Thymus (tissue), 11 donors: ENCODE measurements around the gene OSBPL6. TPM values are rescaled to one million over a fixed set of nuclear protein-coding genes. Genes with fewer than 3 reads are reported as not detected.

Experiments
- DNase-seq, 9 donors: peaks; one replicate each; pipeline ENCODE4 v3.0.0-alpha.2; 2013; ENCODE audit warnings: low spot score in 9 of 9, low read depth in 6 of 9, missing footprints in 1 of 9
- H3K27ac ChIP-seq, 2 donors: one replicate each; pipeline ENCODE4 v1.5.1; 2013; ENCODE audit warnings: control low read depth in 1 of 2, low read depth in 1 of 2, low read length in 1 of 2, mild to moderate bottlenecking in 1 of 2, moderate library complexity in 1 of 2
- H3K27me3 ChIP-seq, 2 donors: one replicate each; pipeline ENCODE4 v1.5.1; 2013; ENCODE audit warnings: low read length in 1 of 2; ENCODE audit not compliant: control insufficient read depth in 2 of 2, insufficient read depth in 1 of 2
- H3K36me3 ChIP-seq, 2 donors: one replicate each; pipeline ENCODE4 v1.5.1; 2013; ENCODE audit warnings: low read length in 1 of 2, mild to moderate bottlenecking in 1 of 2, moderate library complexity in 1 of 2; ENCODE audit not compliant: control insufficient read depth in 2 of 2, insufficient read depth in 2 of 2
- H3K4me1 ChIP-seq, 2 donors: one replicate each; pipeline ENCODE4 v1.5.1; 2013; ENCODE audit warnings: low read length in 2 of 2; ENCODE audit not compliant: control insufficient read depth in 2 of 2, insufficient read depth in 2 of 2
- H3K4me3 ChIP-seq, 2 donors: one replicate each; pipeline ENCODE4 v1.5.1; 2013; ENCODE audit warnings: low read length in 2 of 2, control low read depth in 1 of 2, mild to moderate bottlenecking in 1 of 2
- H3K9me3 ChIP-seq, 2 donors: one replicate each; pipeline ENCODE4 v1.5.1; 2013; ENCODE audit warnings: low read length in 1 of 2, mild to moderate bottlenecking in 1 of 2; ENCODE audit not compliant: control insufficient read depth in 2 of 2, insufficient read depth in 1 of 2
- WGBS: extraction: QIAGEN DNeasy Blood & Tissue Kit; methylation state at CpG from one replicate; pipeline ENCODE4 v1.1.7; 2013; 5-methylcytosine and 5-hydroxymethylcytosine counted together
- polyA plus RNA-seq: library from polyadenylated mRNA; stranded (reverse); fragments of 200-250 nt; gene quantifications from one replicate; pipeline ENCODE4 v1.2.3, GENCODE V29; 2013
- total RNA-seq: library from RNA; stranded (reverse); fragments of 120-200 nt; gene quantifications from one replicate; pipeline ENCODE4 v1.2.4, GENCODE V29; 2013
- donor health status: healthy.

Gene OSBPL6
- total and polyA plus RNA-seq, 2 donors: 0.28 to 5.7 TPM

DNA sequence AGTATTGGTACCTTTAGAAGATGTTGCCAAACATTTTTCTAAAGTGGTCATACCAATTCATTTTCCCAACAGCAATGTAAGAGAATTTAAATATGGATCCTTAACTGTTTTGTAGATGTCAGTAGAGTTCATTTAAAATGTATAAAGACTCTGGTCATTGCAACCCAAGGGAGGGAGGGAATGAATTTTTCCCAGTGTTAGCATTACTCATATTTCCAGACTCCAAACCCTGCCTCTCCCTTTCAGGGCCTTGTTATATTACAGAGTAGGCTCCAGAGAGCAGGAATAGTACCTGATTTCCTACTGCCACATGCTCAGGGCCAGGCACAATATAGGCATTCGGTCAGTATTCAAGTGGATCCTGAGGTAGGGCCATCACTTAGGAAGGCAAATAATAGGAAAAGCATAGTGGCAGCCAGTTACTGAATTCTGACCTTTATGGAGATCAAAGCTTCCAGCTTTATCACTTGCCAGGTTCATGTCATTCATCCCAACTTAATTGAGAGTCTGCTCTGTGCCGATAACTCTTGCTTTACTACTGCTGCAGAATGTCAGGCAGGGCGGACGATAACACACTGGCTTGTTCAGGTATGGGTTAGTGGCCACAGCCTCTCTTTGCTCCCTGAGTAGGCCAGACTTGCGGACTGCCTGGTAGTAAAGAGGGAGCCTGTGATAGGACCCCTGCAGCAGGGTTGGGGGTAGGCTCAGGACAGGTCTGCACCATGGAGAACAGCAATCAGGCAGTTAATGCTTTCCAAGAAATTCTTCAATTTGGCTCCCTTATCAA is 75.3 kb downstream of the OSBPL6 start:
- no peak overlapping the region for H3K4me3 ChIP-seq
- no peaks in the 10 kb centered on the region for H3K9me3 ChIP-seq
- 97% methylated on average over 5 of the region's 5 CpGs for WGBS
- H3K27me3 ChIP-seq: no peaks in the 10 kb centered on the region
- no peak overlapping the region for H3K27ac ChIP-seq
- no peaks in the 10 kb centered on the region for H3K36me3 ChIP-seq
- no peak for DNase-seq
- no peaks in the 10 kb centered on the region for H3K4me1 ChIP-seq

GRCh38 chr2:178270338-178270737 is 76.0 kb downstream of the OSBPL6 start:
- Histone ChIP-seq H3K36me3 (no peaks in the 10 kb centered on the region), H3K27ac (no peak overlapping the region), H3K9me3 (no peaks in the 10 kb centered on the region), H3K4me3 (no peak overlapping the region), H3K27me3 (no peaks in the 10 kb centered on the region), H3K4me1 (no peaks in the 10 kb centered on the region)
- no peak for DNase-seq
- 97% methylated on average over 5 of the region's 5 CpGs for WGBS

GRCh38 chr2:178271094-178271493 is 76.8 kb downstream of the OSBPL6 start:
- WGBS: 99% methylated on average over 2 of the region's 2 CpGs
- Histone ChIP-seq H3K4me1 (no peaks in the 10 kb centered on the region), H3K4me3 (no peak overlapping the region), H3K9me3 (no peaks in the 10 kb centered on the region), H3K36me3 (no peaks in the 10 kb centered on the region), H3K27ac (no peak overlapping the region), H3K27me3 (no peaks in the 10 kb centered on the region)
- no peak for DNase-seq

GRCh38 chr2:178271629-178272333 is 77.5 kb downstream of the OSBPL6 start:
- Histone ChIP-seq H3K9me3 (no peaks in the 10 kb centered on the region), H3K4me1 (no peaks in the 10 kb centered on the region), H3K4me3 (no peak overlapping the region), H3K27ac (no peak overlapping the region), H3K36me3 (no peaks in the 10 kb centered on the region), H3K27me3 (no peaks in the 10 kb centered on the region)
- WGBS: 93% methylated on average over 3 of the region's 3 CpGs
- DNase-seq: no peak

DNA sequence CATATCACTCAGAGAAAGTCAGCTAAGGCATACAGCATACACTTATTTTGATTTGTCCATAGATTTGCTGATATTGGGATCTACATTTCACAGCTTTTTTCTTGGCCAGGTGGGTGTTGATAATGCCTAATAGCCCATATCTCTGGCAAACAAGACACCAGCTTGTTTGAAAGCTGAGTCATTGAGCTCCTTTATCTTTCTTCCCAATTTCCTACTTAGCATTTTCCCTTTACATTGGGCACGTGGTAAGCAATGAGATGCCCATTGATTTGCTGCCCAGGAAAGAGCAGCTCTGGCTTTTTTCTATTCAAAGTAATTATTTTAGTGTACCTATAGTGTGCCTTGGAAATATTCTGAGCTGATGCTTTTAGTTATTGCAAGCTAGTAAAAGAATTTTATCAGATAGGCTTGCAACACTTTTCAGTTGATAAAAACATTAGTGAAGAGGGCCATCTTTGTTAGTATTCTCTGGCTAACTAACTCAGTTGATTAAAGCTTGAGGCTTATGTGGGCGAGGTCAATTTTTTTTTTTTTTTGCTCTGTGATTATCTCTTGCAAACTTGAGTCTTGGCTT is 79.6 kb downstream of the OSBPL6 start:
- Histone ChIP-seq H3K27me3 (no peaks in the 10 kb centered on the region), H3K4me1 (no peaks in the 10 kb centered on the region), H3K36me3 (no peaks in the 10 kb centered on the region), H3K4me3 (no peak overlapping the region), H3K9me3 (no peaks in the 10 kb centered on the region), H3K27ac (no peak overlapping the region)
- 56% methylated on average over 2 of the region's 2 CpGs for WGBS
- no peak for DNase-seq

GRCh38 chr2:178275600-178275999 is 81.3 kb downstream of the OSBPL6 start:
- H3K36me3 ChIP-seq: no peaks in the 10 kb centered on the region
- 45% methylated on average over 5 of the region's 5 CpGs for WGBS
- no peaks in the 10 kb centered on the region for H3K4me1 ChIP-seq
- no peaks in the 10 kb centered on the region for H3K9me3 ChIP-seq
- no peaks in the 10 kb centered on the region for H3K27me3 ChIP-seq
- no peak overlapping the region for H3K4me3 ChIP-seq
- no peak overlapping the region for H3K27ac ChIP-seq
- no peak for DNase-seq

GRCh38 chr2:178277741-178278197 is 83.5 kb downstream of the OSBPL6 start:
- no peaks in the 10 kb centered on the region for H3K36me3 ChIP-seq
- no peak for DNase-seq
- H3K27me3 ChIP-seq: no peaks in the 10 kb centered on the region
- no peaks in the 10 kb centered on the region for H3K4me1 ChIP-seq
- H3K9me3 ChIP-seq: no peaks in the 10 kb centered on the region
- 90% methylated on average over 6 of the region's 6 CpGs for WGBS
- no peak overlapping the region for H3K27ac ChIP-seq
- H3K4me3 ChIP-seq: no peak overlapping the region

DNA sequence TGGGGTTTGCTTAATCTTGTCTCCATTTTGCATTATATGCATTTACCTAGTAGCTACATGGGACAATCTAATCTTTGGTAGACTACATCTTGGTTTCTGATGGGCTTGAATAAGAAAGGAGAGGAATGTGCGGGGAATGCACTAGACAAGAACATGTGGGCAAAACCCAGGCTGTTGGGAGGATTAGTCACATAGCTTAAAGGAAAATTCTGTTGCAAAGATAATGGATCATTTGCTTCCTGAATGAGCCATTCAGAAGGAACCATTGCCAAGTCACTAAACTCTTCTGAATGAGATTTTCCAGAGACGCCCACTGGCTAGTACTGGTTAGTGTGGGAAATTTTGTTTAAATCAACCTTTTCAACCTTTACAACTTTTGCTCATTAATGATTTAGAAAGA is 84.8 kb downstream of the OSBPL6 start:
- Histone ChIP-seq H3K4me1 (no peaks in the 10 kb centered on the region), H3K36me3 (no peaks in the 10 kb centered on the region), H3K27me3 (no peaks in the 10 kb centered on the region), H3K27ac (no peak overlapping the region), H3K9me3 (no peaks in the 10 kb centered on the region), H3K4me3 (no peak overlapping the region)
- no peak for DNase-seq
- 99% methylated on average over 2 of the region's 2 CpGs for WGBS

GRCh38 chr2:178279636-178280035 is 85.3 kb downstream of the OSBPL6 start:
- no peaks in the 10 kb centered on the region for H3K36me3 ChIP-seq
- H3K4me3 ChIP-seq: no peak overlapping the region
- no peaks in the 10 kb centered on the region for H3K4me1 ChIP-seq
- H3K27ac ChIP-seq: no peak overlapping the region
- no peaks in the 10 kb centered on the region for H3K9me3 ChIP-seq
- no peak for DNase-seq
- H3K27me3 ChIP-seq: no peaks in the 10 kb centered on the region
- 97% methylated on average over 10 of the region's 10 CpGs for WGBS
